Mesenteric fat pad (tissue), 1 donor: ENCODE results near the gene PAF1. TPM values are rescaled to one million over a fixed set of nuclear protein-coding genes. Genes with fewer than 3 reads are reported as not detected.
A peak's percentile ranks its signal among the peaks of the same experiment; 100 is the strongest.
"Not testable (repeated sequence)": the region's sequence is repeated elsewhere in the genome, so short reads cannot be mapped to it uniquely, and the experiment has no call there.

Experiments
- DNase-seq: peaks from one replicate; pipeline ENCODE4 v3.0.0-alpha.2; 2020; ENCODE audit warnings: low spot score
- microRNA-seq: library from miRNA; unstranded; fragments of <30 nt; microRNA quantifications from one replicate; pipeline ENCODE4 v1.2.0, GENCODE V29; 2020; ENCODE audit warnings: borderline number of aligned reads
- total RNA-seq: library from RNA; stranded (reverse); fragmentation: NEBNext Ultra II Directional; extraction: Animal tissue kit (Norgen Biotek cat#: 25700); gene quantifications from one replicate; pipeline ENCODE4 v1.2.1, GENCODE V29; 2021
- donor health status: DM: yes; HTN: yes; CAD: no.

Gene PAF1
- total RNA-seq, 1 donor from 2014 or later = 29.7 TPM

GRCh38 chr19:39356647-39357046 is 34.3 kb downstream of the PAF1 start:
- DNase-seq = no peak

- DNase-seq = no peak
Observed at GRCh38 chr19:39356073-39356472, 34.8 kb downstream of the PAF1 start.

GRCh38 chr19:39355253-39355652 is 35.7 kb downstream of the PAF1 start:
- DNase-seq = no peak

- no peak for DNase-seq
Observed at GRCh38 chr19:39352381-39353255, 38.3 kb downstream of the PAF1 start.

GRCh38 chr19:39351537-39352064 is 39.3 kb downstream of the PAF1 start:
- no peak for DNase-seq

- no peak for DNase-seq
Observed at GRCh38 chr19:39350156-39350555, 40.8 kb downstream of the PAF1 start.

GRCh38 chr19:39349326-39349725 is 41.6 kb downstream of the PAF1 start:
- DNase-seq = no peak

- DNase-seq = no peak
Observed at GRCh38 chr19:39347332-39348164, 43.4 kb downstream of the PAF1 start.

GRCh38 chr19:39345956-39346355 is 45.0 kb downstream of the PAF1 start:
- DNase-seq = no peak

GRCh38 chr19:39342647-39343305 is 48.1 kb downstream of the PAF1 start:
- DNase-seq = no peak

- DNase-seq = peak; percentile 100
Observed at GRCh38 chr19:39341719-39342604, 48.9 kb downstream of the PAF1 start, which contains the start of gene SAMD4B. Gene SAMD4B, plus strand, starts transcription at chr19:39342421. Its CDS starts 14,473 bp downstream, at chr19:39356894.

- no peak for DNase-seq
Observed at GRCh38 chr19:39341129-39341718, 49.7 kb downstream of the PAF1 start.

- DNase-seq = not testable (repeated sequence)
Observed at GRCh38 chr19:39340156-39340555, 50.8 kb downstream of the PAF1 start.

GRCh38 chr19:39339674-39340073 is 51.2 kb downstream of the PAF1 start:
- DNase-seq = no peak

GRCh38 chr19:39336483-39336882 is 54.4 kb downstream of the PAF1 start:
- DNase-seq = no peak

Small RNA genes lying within 50 kb of the gene (microRNA-seq; reads per million reads assigned to microRNA genes)
- gene MIR4530 = not detected

Other genes with a start within 250 kb of the PAF1 start
- not detected for gene NCCRP1, start 194.1 kb downstream of the PAF1 start, total RNA-seq
- not detected for gene SYCN, start 186.8 kb downstream of the PAF1 start, total RNA-seq
- gene IFNL3, start 146.1 kb downstream of the PAF1 start, total RNA-seq = not detected
- not detected for gene IFNL4, start 142.2 kb downstream of the PAF1 start, total RNA-seq
- not detected for gene IFNL2, start 122.7 kb downstream of the PAF1 start, total RNA-seq
- gene IFNL1, start 94.7 kb downstream of the PAF1 start, total RNA-seq = not detected
- 1.1 TPM for gene LRFN1, start 70.2 kb downstream of the PAF1 start, total RNA-seq
- 119 TPM for gene GMFG, start 55.1 kb downstream of the PAF1 start, total RNA-seq
- 82.3 TPM for gene SAMD4B, start 48.7 kb downstream of the PAF1 start, total RNA-seq
- 34.1 TPM for gene MED29, start 272 bp upstream of the PAF1 start, total RNA-seq
- 1,383 TPM for gene ZFP36, start 15.7 kb upstream of the PAF1 start, total RNA-seq
- gene PLEKHG2, start 21.6 kb upstream of the PAF1 start, total RNA-seq = 56.4 TPM
- gene RPS16, start 44.8 kb upstream of the PAF1 start, total RNA-seq = 1,454 TPM
- gene SUPT5H, start 54.5 kb upstream of the PAF1 start, total RNA-seq = 84.5 TPM
- gene TIMM50, start 89.7 kb upstream of the PAF1 start, total RNA-seq = 58.4 TPM
- gene DLL3, start 107.8 kb upstream of the PAF1 start, total RNA-seq = not detected
- gene SELENOV, start 124.0 kb upstream of the PAF1 start, total RNA-seq = not detected
- gene EID2B, start 141.7 kb upstream of the PAF1 start, total RNA-seq = 2.1 TPM
- 12.7 TPM for gene EID2, start 149.1 kb upstream of the PAF1 start, total RNA-seq
- gene LGALS13, start 211.4 kb upstream of the PAF1 start, total RNA-seq = not detected